Sigmoid colon (tissue), 4 donors: ENCODE measurements around the gene PLTP.

Experiments used
- EP300 ChIP-seq, 4 donors: sonication (generic); formaldehyde crosslinking; IDR thresholded peaks; one replicate each; pipeline ENCODE4 v1.6.1; 2017; ENCODE audit warnings: antibody characterized with exemption in 4 of 4
- POLR2A ChIP-seq, 2 donors: fragments of 450-650 bp; IDR thresholded peaks; one replicate each; pipeline ENCODE4 v1.6.1; 2016; ENCODE audit warnings: antibody characterized with exemption in 2 of 2, mild to moderate bottlenecking in 2 of 2, moderate library complexity in 2 of 2
- POLR2AphosphoS5 ChIP-seq, 4 donors: sonication (generic); formaldehyde crosslinking; IDR thresholded peaks; one replicate each; pipeline ENCODE4 v1.6.1; 2017; ENCODE audit warnings: antibody characterized with exemption in 4 of 4
- TF ChIP-seq, protein P1 (sequence below), 4 experiments: fragments of 450-650 bp in 3 of 4; fragments of 200-600 bp in 1 of 4; IDR thresholded peaks; one replicate each; pipeline ENCODE4 v1.5.1; 2016 to 2019; ENCODE audit warnings: antibody characterized with exemption in 4 of 4, mild to moderate bottlenecking in 3 of 4, moderate library complexity in 2 of 4

DNA sequence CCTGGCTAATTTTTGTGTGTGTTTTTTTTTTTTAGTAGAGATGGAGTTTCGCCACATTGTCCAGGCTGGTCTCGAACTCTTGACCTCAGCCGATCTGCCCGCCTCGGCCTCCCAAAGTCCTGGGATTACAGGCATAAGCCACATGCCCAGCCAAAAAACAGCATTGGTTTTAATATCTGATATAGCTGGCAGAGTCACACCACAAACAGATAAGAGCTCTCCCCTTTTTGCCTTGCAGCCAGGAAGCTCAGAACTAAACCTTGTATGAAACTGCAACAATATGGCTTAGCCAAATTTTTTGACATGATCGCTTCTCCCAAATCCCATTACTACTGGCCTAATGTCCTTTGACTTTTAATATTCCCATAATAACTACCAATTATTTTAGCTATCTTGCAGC is 59.6 kb downstream of the PLTP start:
- TF ChIP-seq, protein P1, sequence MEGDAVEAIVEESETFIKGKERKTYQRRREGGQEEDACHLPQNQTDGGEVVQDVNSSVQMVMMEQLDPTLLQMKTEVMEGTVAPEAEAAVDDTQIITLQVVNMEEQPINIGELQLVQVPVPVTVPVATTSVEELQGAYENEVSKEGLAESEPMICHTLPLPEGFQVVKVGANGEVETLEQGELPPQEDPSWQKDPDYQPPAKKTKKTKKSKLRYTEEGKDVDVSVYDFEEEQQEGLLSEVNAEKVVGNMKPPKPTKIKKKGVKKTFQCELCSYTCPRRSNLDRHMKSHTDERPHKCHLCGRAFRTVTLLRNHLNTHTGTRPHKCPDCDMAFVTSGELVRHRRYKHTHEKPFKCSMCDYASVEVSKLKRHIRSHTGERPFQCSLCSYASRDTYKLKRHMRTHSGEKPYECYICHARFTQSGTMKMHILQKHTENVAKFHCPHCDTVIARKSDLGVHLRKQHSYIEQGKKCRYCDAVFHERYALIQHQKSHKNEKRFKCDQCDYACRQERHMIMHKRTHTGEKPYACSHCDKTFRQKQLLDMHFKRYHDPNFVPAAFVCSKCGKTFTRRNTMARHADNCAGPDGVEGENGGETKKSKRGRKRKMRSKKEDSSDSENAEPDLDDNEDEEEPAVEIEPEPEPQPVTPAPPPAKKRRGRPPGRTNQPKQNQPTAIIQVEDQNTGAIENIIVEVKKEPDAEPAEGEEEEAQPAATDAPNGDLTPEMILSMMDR (IDR thresholded peaks at IDR 0.05): no peak
- TF ChIP-seq POLR2A (IDR thresholded peaks at IDR 0.05): no peak
- no peak for TF ChIP-seq POLR2AphosphoS5 (IDR thresholded peaks at IDR 0.05)
- TF ChIP-seq EP300 (IDR thresholded peaks at IDR 0.05): no peak
